GM20431 (cell line): ENCODE measurements around the gene CYP26B1.

Experiments used
- in situ Hi-C: fragments of 300-500 bp; cut with MseI, MboI; formaldehyde crosslinking; loops from one replicate; pipeline ENCODE4 v1.15.0; 2020; ENCODE audit warnings: low sequenced_read_pairs; ENCODE audit not compliant: unreplicated experiment

Gene CYP26B1

DNA sequence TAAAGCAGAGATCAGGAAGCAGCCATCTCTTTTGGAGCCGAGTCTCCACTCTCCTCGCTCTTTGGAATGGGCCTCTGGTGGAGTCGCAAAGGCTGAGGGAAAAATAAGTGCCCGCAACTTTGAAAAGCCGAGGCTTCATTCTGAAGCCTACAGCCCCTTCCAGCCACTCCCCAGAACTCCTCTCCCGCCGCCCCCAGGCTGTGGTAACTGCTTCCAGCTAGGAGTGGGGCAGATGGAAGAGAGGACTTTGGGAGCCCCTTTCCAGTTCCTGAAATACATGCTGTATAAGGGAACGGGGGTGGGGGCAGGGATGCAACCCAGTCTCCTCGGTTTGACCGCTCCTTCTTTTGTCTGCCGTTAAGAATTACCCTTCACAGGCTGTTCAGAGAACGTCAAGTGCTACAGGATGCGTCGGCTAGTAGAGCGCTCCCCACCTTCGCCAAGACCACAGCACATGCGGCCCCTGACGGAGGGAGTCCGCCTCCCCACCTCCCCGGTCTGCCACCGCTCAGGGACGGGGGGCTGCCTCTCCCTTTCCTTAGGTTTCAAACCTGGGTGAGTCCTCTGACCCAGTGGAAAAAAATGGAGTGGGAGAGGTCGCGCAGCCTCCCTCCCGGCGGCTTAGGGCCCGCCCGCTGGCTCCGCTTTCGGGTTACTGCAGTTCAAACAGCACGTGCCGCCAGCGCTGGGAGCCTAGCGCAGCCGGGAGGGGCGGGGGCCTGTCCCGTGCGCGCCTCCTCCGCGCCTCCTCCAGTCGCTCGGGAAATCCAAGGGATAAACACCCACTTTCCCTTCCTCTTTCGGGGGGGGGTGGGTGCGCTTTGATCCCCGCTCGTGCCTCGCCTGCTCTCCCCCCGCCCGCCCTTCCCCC, 4.9 kb downstream of the CYP26B1 start:
- in situ Hi-C loops = no loop called here

DNA sequence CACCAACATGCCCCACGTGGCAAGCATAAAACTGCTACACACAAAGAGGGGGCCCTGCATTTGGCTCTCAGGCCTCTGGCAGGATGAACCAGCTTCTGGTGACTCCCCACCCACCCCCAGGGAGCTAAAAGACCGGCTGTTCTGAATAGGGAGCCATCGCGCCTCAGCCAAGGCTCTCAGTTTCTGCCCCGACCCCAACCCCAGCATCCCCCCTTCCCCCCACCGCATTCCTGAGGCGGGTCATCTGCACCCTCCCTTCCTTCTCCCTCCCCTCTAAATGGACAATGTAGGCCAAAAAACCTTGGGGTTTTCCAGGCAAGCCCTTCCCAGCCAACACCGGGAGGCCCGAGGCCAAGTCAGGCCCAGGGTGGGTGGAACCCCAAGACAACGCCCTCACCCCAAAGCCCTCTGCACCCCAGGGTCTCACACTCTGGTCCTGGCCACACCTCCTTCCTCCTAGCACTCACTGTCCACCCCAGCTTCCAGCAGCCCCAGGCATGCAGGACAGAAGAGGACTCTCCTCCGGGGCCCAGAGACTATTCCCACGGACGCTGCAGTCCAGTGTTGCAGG, 5.7 kb downstream of the CYP26B1 start:
- in situ Hi-C loops = no loop called here

DNA sequence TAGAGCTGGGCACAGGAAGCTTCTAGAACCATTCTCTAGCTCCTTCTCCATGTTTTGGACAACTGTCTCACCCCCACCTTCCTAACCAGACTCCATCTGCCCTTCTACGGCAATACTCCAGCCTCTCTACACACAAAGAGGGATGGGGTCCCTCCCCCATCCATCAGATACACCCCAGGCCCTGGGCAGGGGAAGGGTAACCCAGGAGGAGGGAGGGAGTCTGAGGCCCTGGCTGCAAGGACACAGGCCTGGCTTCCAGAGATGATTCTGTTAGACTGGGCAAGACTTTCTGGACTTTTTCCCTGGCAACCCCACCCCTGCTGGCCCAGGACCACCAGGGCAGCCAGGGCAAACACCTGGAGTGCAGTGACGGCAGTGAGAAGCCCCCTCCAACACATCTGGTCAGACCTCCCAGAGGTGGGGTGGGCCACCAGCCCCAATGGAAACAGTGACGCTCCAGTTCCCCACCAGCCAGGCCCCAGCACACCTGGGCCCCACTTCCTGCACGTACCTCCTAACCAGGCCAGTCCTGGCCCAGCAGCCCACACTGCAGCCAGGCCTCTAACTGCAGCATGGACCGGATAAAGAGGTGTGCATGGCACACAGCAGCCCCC, 6.5 kb downstream of the CYP26B1 start:
- in situ Hi-C loops = no loop called here

DNA sequence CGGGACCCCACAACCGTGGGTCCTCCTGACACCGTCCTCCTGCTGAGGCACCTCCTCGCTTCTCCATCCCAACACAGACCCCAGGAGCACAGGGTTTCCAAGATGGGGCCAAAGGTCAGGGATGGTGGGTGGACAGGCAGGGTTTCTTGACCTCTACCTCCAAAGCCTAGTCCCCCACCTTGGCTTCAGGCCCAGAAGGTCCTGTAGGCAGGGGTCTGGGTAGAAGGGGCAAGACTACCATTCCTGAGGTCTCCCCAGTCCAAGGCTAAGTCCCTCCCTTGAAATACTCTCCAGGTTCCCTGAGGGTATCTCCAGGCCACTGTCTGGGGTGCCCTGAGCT, 7.1 kb downstream of the CYP26B1 start:
- in situ Hi-C loops = no loop called here

DNA sequence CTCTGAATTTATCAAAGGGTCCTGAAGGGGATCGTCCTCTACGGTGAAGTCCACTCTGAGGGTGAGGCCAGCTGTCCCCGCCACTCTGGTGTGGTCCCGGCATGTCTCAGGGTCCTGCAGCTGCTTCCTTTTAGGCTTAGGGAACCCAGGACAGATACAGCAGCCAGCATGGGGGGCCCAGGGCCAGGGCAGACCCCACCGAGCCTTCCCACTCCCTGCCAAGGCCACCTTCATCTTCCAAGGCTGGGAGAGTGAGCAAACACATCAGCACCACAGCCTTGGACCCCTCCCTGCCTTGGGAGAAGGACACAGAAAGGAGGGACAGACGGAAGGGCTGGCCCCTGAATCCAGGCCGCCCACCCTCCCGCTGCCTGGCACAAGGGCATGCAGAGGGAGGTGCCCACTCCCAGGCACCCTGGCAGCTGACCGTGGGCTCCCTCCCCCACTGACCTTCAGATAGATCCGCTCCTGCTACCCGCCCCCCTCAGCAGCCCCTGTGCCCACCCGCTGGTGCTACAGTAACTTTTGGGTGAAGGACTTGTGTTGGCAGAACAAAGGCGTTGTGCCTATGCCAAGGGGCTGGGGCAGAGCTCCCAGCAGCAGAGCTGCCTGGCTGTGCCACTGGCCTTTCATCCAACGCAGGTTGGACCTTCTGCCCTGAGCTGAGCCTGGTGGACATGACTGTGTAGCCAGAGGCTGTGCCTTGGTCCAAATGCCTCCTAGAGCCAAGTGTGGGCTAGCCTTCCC, 7.6 kb downstream of the CYP26B1 start:
- in situ Hi-C loops = no loop called here

DNA sequence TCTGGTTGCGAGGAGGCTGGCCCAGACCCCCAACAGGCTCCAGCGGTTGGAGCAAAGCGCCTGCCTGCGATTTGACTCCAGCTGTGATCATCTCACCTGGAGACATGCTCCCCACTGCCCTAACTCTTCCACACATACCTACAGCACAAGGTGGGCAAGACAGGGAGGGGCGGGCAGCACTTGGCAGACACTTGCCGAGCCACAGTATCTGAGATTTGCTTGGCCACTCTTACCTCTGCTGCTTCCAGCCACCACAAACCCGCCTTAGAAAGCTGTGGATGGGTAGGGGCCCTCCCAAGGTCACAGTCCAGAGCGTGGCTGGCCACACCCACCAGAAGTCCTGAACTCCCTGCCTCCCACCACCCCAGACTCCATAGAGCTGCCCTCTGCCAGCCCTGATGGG, 8.2 kb downstream of the CYP26B1 start:
- in situ Hi-C loops = no loop called here

DNA sequence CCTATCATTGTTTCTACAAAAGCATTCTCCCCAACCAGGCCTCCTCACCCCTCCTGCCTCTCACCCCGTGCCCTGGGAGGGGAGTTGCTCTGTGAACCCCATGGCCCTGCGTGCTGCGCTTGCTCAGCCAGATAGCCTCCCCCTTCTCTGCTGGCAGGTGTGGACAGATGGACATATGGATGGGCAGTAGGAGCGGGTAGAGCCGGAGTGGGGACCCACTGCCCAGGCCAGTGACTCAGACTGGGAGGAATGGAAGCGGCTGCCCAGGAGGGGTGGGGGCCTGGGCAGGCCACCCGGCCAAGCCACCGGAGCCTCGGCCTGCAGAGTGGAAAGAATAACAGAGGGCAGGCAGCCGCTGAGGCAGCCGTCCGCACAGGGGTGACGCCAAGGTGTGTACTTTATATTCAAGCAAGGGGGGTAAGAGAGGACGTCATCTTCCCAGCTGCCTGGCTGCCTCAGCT, 8.7 kb downstream of the CYP26B1 start:
- in situ Hi-C loops = no loop called here

DNA sequence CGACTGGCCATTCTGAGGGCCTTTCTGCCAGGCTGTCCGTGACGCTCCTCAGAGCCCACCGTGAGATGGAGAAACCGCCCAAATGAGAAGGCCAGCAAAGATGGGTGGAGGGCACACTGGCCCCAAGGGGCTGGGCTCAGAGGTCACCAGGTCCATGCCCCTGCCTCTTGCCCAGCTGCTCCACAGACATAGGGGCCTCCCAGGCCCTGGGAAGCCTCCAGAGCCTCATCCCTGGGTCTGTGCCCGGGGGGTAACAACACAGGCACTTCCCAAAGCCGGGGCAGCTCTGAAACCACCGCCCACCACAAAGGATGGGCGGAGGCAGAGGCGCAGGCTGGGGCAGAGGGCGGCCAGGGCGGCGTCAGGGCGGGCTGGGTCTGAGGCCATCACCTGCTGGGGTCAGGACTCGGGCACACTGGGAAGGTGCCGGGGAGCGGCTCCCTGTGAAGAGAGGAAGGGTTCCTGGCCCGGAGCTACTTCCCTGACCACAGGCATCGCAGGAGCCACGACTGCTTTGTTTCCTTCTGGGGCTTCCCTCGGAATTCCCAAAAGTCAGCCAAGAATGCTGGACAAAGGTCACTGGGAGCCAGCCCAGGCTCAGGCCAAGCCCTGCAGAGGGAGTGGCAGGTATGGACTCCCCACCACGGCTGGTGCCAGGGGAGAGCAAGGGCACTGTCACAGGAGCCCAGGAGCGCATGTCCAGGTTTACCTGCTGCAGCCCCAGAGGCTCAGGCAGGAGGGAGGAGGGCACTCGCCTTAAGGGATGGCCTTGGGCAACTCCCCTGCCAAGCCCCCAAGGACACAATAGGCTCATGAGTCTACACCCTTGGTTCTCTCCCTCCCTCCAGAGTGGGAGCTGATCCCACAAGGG, 9.4 kb downstream of the CYP26B1 start:
- in situ Hi-C loops = no loop called here

DNA sequence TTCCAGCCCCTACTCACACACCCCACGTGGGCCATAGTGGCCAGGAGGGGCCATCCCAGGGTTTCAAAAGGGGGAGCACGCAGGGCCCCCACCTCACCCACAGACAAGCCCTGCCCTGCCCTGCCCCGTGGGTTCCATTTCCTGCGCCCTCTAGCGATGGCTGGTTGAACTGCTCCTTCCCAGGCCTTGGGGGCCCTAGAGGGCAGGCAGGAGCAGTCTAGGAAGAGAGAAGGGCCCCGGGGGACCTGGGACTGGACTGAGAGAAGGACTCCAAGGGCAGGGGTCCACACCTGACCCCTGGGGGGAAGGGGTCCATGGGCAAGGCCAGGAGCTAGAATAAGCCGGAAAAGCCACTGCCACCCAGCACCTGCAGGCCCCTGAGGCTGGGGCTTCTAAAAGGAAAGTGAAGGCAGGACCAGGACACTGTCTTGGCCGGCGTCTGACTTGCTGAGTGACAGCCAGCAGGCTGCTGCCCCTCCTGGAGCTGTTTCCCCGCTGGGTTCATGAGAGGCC, 10.1 kb downstream of the CYP26B1 start:
- in situ Hi-C loops = no loop called here

DNA sequence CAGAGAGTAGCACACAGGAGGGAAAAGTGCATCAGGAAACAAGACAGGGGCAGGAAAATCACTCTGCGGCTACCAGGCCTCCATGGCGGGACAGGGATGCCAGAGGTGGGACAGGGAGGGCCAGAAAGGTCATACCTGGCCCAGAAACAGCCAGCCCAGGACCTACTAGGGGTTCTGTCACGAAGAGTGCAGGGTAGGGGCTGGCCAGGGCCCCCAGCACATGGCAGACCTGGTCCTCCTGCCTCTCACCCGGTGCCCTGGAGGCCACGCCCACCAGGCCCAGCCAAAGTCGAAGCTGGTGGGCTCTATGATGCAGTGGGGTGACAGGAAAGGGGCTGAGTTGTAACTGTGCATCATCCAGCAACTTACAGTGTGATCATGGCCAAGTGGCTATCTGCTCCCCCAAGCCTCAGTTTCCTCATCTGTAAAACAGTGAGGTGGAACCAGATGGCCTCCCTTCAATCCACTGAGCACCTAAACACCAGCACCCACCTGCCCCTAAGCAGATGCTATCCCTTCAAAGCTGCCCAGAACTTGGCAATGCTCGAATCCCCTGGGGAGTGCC, 10.6 kb downstream of the CYP26B1 start:
- in situ Hi-C loops = no loop called here

DNA sequence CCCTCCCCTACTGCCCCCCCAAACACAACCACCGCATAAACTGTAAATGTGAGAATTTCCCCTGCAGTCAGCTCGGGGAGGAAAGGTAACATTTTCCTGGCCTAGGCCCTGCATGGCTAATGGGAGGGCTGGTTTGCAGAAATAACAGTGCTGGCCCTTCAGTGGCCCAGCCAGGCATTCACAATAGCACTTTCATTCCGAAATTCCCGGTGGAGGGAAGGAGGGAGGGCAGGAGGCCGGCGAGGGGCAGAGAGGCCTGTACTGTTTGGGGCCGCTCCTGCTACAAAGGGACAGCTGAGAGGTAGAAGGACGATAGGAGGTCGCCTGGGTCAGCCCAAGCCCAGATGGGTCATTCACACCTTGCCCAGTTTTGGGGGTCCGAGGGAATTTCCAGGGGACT, 11.3 kb downstream of the CYP26B1 start:
- in situ Hi-C loops = no loop called here

DNA sequence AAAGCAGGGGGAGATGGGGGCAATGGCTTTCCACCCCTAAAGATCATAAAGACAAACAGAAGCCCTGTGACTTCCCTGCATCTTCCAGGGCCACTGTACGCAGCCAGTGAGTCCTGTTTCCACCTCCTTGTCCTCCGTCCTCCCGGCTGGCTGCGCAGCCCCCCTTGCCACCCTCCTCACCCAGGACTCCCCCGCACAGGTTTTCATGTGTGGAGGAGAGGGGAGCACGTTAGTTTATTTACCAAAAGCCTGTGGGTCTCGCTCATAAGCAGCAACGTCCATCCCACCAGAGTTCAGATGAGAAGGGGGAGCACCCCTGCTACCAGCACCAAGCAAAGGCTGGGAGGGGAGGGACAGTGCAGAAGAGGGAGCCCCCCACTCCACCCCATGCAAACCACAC, 11.7 kb downstream of the CYP26B1 start:
- in situ Hi-C loops = no loop called here

DNA sequence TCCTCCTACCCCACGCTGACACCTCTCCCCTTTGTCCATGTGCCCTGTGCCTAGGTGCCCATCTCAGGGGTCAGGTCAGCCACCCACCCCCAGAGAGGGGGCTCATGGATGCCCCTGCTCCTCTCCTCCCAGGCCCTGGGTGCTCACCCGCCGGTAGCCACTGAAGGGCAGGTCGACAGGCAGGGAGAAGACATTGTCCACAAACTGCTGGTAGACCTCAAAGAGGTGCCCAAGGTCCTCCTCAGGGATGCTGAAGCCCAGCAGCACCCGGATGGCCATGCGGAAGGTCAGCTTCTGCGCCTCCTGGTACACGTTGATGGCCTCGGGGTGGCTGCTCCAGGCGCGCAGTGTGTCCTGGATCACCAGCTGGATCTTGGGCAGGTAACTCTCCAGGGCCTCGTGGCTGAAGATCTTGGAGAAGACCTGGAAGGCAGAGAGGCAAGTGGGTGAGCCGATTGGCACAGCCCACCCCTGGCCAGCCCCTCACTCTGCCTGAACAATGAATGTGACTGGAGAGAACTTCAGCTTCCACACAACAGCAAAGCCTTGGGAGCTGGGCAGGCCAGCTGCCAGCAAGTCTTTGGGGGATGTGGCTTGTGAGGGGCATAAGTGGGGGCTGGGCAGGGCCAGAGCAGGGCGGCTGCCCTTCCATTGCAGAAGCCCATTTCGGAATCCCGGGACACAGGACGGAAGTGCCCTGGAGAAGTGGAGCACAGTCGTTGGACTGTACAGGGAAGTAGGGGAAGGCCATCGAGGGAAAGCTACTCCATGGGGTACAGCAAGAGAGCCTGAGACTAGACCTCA, 12.5 kb downstream of the CYP26B1 start:
- in situ Hi-C loops = no loop called here

DNA sequence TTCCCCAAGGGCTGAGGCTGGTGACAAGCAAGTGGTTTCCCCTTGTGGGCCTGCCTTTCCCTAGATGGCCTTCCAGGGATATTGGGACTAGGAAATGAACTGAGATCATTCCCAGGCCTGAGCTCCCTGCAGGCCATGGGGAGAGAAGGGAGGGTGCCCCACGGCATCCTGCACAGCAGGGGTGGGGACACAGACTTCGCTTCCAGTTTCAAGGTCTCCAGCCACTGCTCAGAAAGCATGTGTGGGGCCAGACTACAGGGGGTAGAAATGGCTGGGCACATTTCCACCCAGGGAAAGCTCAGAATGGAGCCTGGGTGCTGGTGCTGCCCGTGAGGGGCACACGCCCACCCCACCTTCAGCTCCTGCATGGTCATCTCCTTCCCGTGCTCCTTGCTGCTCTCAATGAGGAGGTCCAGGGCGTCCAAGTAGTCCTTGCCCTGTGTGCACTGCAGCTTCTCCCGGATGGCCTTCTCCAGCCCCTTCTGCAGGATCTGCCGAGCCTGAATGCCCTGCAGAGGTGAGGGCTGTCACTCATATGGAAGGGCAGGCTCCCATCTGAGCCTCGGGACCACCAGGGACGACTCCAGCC, 13.2 kb downstream of the CYP26B1 start:
- in situ Hi-C loops = no loop called here

DNA sequence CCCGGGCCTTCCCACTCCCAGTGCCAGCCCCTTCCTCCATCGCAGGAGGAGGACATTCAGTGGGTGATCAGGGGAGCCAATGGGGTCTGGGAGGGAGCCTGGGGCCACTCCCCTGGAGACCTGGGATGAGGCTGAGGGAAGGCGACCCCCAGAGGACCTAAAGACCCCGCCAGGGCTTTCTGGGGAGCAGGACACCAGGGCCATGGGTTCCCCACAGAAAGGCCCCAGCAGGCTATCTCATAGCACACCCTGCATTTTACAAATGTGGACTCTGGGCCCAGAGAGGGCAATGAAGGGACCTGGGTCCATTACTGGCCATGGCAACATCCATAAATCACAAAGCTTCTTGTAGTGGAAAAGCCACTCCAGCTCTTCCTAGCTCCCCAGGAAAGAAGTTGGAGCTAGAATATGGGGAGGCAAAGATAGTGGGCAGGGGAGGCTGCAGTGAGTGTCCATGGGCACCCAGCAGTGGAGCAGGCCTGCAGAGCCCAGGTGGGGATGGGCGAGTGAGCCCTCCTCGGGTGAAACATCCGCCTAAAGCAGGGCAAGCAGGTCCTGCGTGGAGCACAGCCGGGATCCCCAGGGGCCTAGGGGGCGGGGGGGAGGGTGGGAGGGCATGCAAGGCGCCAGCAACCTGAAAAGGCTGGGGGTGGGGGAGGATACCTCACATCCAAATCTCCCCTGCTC, 13.8 kb downstream of the CYP26B1 start:
- in situ Hi-C loops = no loop called here

DNA sequence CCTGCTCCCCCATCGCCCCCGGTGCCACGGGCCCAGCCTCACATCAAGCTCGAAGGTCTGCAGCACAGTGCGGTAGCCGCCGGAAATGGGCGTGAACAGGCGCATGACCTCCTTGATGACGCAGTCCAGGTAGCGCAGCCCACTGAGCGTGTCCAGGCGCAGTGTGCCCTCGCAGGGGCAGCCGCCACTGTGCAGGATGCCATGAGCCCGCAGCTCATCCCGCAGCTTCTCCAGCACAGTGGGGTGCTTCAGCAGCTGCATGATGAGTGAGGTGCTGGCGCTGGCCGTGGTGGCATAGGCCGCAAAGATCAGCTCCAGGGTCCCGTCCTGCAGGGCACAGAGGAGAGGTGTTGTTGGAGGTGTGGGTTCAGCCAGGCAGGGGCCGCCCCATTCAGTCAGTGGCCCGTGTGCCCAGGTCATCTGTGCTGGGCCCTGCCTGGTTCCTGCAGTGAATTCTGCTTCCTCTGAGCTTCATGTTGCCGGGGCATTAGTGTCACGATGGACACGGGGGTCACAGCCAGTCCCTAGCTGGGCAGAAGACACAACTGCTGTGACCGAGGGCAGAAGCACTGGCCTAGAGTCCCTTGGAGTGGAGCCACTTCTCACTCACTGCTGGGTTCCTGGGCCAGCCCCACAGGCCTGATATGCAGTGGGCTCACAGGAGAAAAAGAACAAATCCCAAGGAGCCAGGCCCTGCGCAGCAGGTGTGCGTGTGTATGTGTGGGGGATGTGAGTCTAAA, 14.5 kb downstream of the CYP26B1 start:
- in situ Hi-C loops = no loop called here
